Measurements from ENCODE around the gene RNF144A.

The RNF144A gene

GRCh38 chr2:7009207-7009911, 92.1 kb downstream of the RNF144A start:
- H3K27ac Mint-ChIP-seq = no peak overlapping the region
- H3K4me1 Mint-ChIP-seq = peaks cover 10% of the 10 kb centered on the region
- H3K36me3 Mint-ChIP-seq = peaks cover 35% of the 10 kb centered on the region
- H3K9me3 Mint-ChIP-seq = no peaks in the 10 kb centered on the region
- CTCF ChIA-PET = no interaction called here
- H3K4me3 Mint-ChIP-seq = no peak overlapping the region
- no peaks in the 10 kb centered on the region for H3K27me3 Mint-ChIP-seq
- no peak for DNase-seq

- CTCF ChIA-PET = no interaction called here
- DNase-seq = no peak
- H3K4me3 Mint-ChIP-seq = no peak overlapping the region
- H3K9me3 Mint-ChIP-seq = no peaks in the 10 kb centered on the region
- peaks cover 40% of the 10 kb centered on the region for H3K36me3 Mint-ChIP-seq
- no peak overlapping the region for H3K27ac Mint-ChIP-seq
- H3K27me3 Mint-ChIP-seq = no peaks in the 10 kb centered on the region
- peaks cover 14% of the 10 kb centered on the region for H3K4me1 Mint-ChIP-seq
Measured at GRCh38 chr2:7010391-7011054, 93.3 kb downstream of the RNF144A start.

GRCh38 chr2:7011356-7012083, 94.3 kb downstream of the RNF144A start:
- H3K36me3 Mint-ChIP-seq = peaks cover 43% of the 10 kb centered on the region
- H3K4me1 Mint-ChIP-seq = peaks cover 14% of the 10 kb centered on the region
- H3K9me3 Mint-ChIP-seq = no peaks in the 10 kb centered on the region
- no peak overlapping the region for H3K4me3 Mint-ChIP-seq
- no peaks in the 10 kb centered on the region for H3K27me3 Mint-ChIP-seq
- no peak overlapping the region for H3K27ac Mint-ChIP-seq
- DNase-seq = no peak
- CTCF ChIA-PET = interaction anchor here (0.8 to 1.4 kb wide), 3 partner anchors 73 to 115 kb away, joined by 3 to 4 read pairs (median 3); no protein-coding TSS in a partner anchor

- DNase-seq = no peak
- Mint-ChIP-seq H3K36me3 (peaks cover 44% of the 10 kb centered on the region), H3K9me3 (no peaks in the 10 kb centered on the region), H3K27me3 (no peaks in the 10 kb centered on the region), H3K4me1 (peaks cover 14% of the 10 kb centered on the region), H3K27ac (no peak overlapping the region), H3K4me3 (no peak overlapping the region)
- CTCF ChIA-PET = interaction anchor here (1.0 to 1.4 kb wide), 3 partner anchors 18 to 115 kb away, joined by 3 to 4 read pairs (median 3); no protein-coding TSS in a partner anchor
Measured at GRCh38 chr2:7012141-7012764, 95.0 kb downstream of the RNF144A start.

- DNase-seq = no peak
- H3K4me3 Mint-ChIP-seq = no peak overlapping the region
- no peaks in the 10 kb centered on the region for H3K9me3 Mint-ChIP-seq
- CTCF ChIA-PET = interaction anchor here (0.8 to 2.1 kb wide), 16 partner anchors 9 to 117 kb away, joined by 3 to 9 read pairs (median 4); no protein-coding TSS in a partner anchor
- H3K27me3 Mint-ChIP-seq = no peaks in the 10 kb centered on the region
- peaks cover 52% of the 10 kb centered on the region for H3K36me3 Mint-ChIP-seq
- H3K4me1 Mint-ChIP-seq = peaks cover 14% of the 10 kb centered on the region
- H3K27ac Mint-ChIP-seq = no peak overlapping the region
Measured at GRCh38 chr2:7013471-7014160, 96.4 kb downstream of the RNF144A start.

- peaks cover 52% of the 10 kb centered on the region for H3K36me3 Mint-ChIP-seq
- peak overlapping the region; percentile 12 for H3K27ac Mint-ChIP-seq
- peak; percentile 38 for DNase-seq
- peaks cover 14% of the 10 kb centered on the region for H3K4me1 Mint-ChIP-seq
- H3K4me3 Mint-ChIP-seq = no peak overlapping the region
- no peaks in the 10 kb centered on the region for H3K27me3 Mint-ChIP-seq
- CTCF ChIA-PET = interaction anchor here (0.8 to 2.1 kb wide), 16 partner anchors 9 to 189 kb away, joined by 3 to 9 read pairs (median 4); no protein-coding TSS in a partner anchor
- H3K9me3 Mint-ChIP-seq = no peaks in the 10 kb centered on the region
Measured at GRCh38 chr2:7014174-7014640, 97.0 kb downstream of the RNF144A start.

GRCh38 chr2:7015007-7015950, 98.1 kb downstream of the RNF144A start:
- no peak for DNase-seq
- Mint-ChIP-seq H3K4me1 (peaks cover 14% of the 10 kb centered on the region), H3K9me3 (no peaks in the 10 kb centered on the region), H3K4me3 (no peak overlapping the region), H3K27me3 (no peaks in the 10 kb centered on the region), H3K27ac (peak overlapping the region; percentile 28), H3K36me3 (peaks cover 61% of the 10 kb centered on the region)
- CTCF ChIA-PET = interaction anchor here (1.0 to 2.1 kb wide), 13 partner anchors 8 to 190 kb away, joined by 3 to 9 read pairs (median 5); no protein-coding TSS in a partner anchor

- Mint-ChIP-seq H3K27ac (no peak overlapping the region), H3K9me3 (no peaks in the 10 kb centered on the region), H3K4me3 (no peak overlapping the region), H3K4me1 (peaks cover 14% of the 10 kb centered on the region), H3K27me3 (no peaks in the 10 kb centered on the region), H3K36me3 (peaks cover 67% of the 10 kb centered on the region)
- no peak for DNase-seq
- CTCF ChIA-PET = no interaction called here
Measured at GRCh38 chr2:7016148-7016547, 98.9 kb downstream of the RNF144A start.

GRCh38 chr2:7016601-7017211, 99.5 kb downstream of the RNF144A start:
- H3K27ac Mint-ChIP-seq = no peak overlapping the region
- CTCF ChIA-PET = no interaction called here
- H3K4me3 Mint-ChIP-seq = no peak overlapping the region

GRCh38 chr2:7017671-7018281, 100.6 kb downstream of the RNF144A start:
- H3K27me3 Mint-ChIP-seq = no peaks in the 10 kb centered on the region
- DNase-seq = no peak
- H3K36me3 Mint-ChIP-seq = peaks cover 68% of the 10 kb centered on the region
- H3K4me3 Mint-ChIP-seq = no peak overlapping the region
- no peak overlapping the region for H3K27ac Mint-ChIP-seq
- no peaks in the 10 kb centered on the region for H3K9me3 Mint-ChIP-seq
- H3K4me1 Mint-ChIP-seq = peaks cover 14% of the 10 kb centered on the region
- CTCF ChIA-PET = no interaction called here

More at GRCh38 chr2:7016601-7017211, 99.5 kb downstream of the RNF144A start:
- DNase-seq = no peak
- H3K4me1 Mint-ChIP-seq = peaks cover 14% of the 10 kb centered on the region
- no peaks in the 10 kb centered on the region for H3K27me3 Mint-ChIP-seq
- H3K36me3 Mint-ChIP-seq = peaks cover 69% of the 10 kb centered on the region
- H3K9me3 Mint-ChIP-seq = no peaks in the 10 kb centered on the region

GRCh38 chr2:7018282-7018701, 101.1 kb downstream of the RNF144A start:
- no peak for DNase-seq
- H3K27ac Mint-ChIP-seq = no peak overlapping the region
- CTCF ChIA-PET = no interaction called here
- no peaks in the 10 kb centered on the region for H3K27me3 Mint-ChIP-seq
- H3K36me3 Mint-ChIP-seq = peaks cover 71% of the 10 kb centered on the region
- H3K9me3 Mint-ChIP-seq = no peaks in the 10 kb centered on the region
- peaks cover 14% of the 10 kb centered on the region for H3K4me1 Mint-ChIP-seq
- no peak overlapping the region for H3K4me3 Mint-ChIP-seq

- H3K36me3 Mint-ChIP-seq = peaks cover 73% of the 10 kb centered on the region
- H3K9me3 Mint-ChIP-seq = no peaks in the 10 kb centered on the region
- peaks cover 10% of the 10 kb centered on the region for H3K4me1 Mint-ChIP-seq
- no peak for DNase-seq
- CTCF ChIA-PET = no interaction called here
- H3K4me3 Mint-ChIP-seq = no peak overlapping the region
- no peaks in the 10 kb centered on the region for H3K27me3 Mint-ChIP-seq
- no peak overlapping the region for H3K27ac Mint-ChIP-seq
Measured at GRCh38 chr2:7018767-7019166, 101.6 kb downstream of the RNF144A start.
